Keratinocyte (primary cell): Measurements from ENCODE around the gene PCDH15.

Experiments used
- EZH2 ChIP-seq: IDR thresholded peaks from one replicate; pipeline ENCODE4 v1.6.1; 2012; ENCODE audit warnings: inconsistent platforms, mild to moderate bottlenecking, low read length, moderate library complexity
- TF ChIP-seq, protein P1 (sequence below), 3 experiments: IDR thresholded peaks in 1 of 3; conservative IDR thresholded peaks in 1 of 3; optimal IDR thresholded peaks in 1 of 3; 2 replicates in 2 of 3; 3 replicates in 1 of 3; pipeline versions ENCODE3 to v1.5.1; 2011; ENCODE audit warnings: low read length in 3 of 3, mild to moderate bottlenecking in 3 of 3, moderate library complexity in 2 of 3, control low read depth in 1 of 3, inconsistent platforms in 1 of 3; ENCODE audit not compliant: insufficient read depth in 2 of 3; ENCODE audit errors: extremely low read depth in 1 of 3

DNA sequence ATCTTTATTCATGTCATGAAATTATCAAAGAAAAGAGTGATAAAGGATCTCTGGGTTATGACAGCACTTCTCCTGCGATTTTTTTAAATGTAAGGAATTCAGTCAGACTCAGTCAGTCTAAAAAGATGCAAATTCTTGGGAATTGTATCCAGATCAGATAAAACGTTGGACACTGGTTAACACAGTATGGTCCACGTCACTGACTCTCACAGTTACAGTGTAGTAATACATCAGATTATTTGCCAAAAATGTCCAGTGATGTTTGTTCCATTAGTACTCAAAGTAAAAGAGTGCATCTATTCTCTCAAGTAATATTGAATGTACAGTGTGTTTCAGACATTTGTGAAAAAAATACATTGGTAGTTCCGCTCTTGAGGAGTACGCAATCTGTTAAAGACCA is 224.5 kb downstream of the PCDH15 start:
- TF ChIP-seq, protein P1, sequence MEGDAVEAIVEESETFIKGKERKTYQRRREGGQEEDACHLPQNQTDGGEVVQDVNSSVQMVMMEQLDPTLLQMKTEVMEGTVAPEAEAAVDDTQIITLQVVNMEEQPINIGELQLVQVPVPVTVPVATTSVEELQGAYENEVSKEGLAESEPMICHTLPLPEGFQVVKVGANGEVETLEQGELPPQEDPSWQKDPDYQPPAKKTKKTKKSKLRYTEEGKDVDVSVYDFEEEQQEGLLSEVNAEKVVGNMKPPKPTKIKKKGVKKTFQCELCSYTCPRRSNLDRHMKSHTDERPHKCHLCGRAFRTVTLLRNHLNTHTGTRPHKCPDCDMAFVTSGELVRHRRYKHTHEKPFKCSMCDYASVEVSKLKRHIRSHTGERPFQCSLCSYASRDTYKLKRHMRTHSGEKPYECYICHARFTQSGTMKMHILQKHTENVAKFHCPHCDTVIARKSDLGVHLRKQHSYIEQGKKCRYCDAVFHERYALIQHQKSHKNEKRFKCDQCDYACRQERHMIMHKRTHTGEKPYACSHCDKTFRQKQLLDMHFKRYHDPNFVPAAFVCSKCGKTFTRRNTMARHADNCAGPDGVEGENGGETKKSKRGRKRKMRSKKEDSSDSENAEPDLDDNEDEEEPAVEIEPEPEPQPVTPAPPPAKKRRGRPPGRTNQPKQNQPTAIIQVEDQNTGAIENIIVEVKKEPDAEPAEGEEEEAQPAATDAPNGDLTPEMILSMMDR (optimal IDR thresholded peaks at IDR 0.05 in 1 of 3, IDR thresholded peaks at IDR 0.05 in 1 of 3, conservative IDR thresholded peaks at IDR 0.05 in 1 of 3; ENCODE audit: extremely low read depth in 1 of 3, insufficient read depth in 2 of 3, low read length in 3 of 3): no peak
- TF ChIP-seq EZH2: no peak
